Activated CD8-positive, alpha-beta memory T cell treated with anti-CD3 and anti-CD28 coated beads, Interleukin-2, amount 50 U/mL, for 24 hours (primary cell): ENCODE measurements around the gene MRPS34.

ENCODE experiments used
- DNase-seq: peaks from one replicate; pipeline ENCODE4 v3.0.0-alpha.2; 2020; ENCODE audit errors: extremely low read depth

Gene MRPS34

GRCh38 chr16:1731073-1731472 lies 41.9 kb downstream of the MRPS34 start:
- no peak for DNase-seq

GRCh38 chr16:1729445-1729844 lies 43.5 kb downstream of the MRPS34 start:
- no peak for DNase-seq

GRCh38 chr16:1729026-1729425 lies 43.9 kb downstream of the MRPS34 start:
- DNase-seq = no peak

GRCh38 chr16:1727651-1728624 lies 45.0 kb downstream of the MRPS34 start:
- no peak for DNase-seq

GRCh38 chr16:1726661-1727502 lies 46.1 kb downstream of the MRPS34 start:
- no peak for DNase-seq

GRCh38 chr16:1724491-1724890 lies 48.4 kb downstream of the MRPS34 start:
- no peak for DNase-seq

- DNase-seq = no peak
These were observed 49.3 kb downstream of the MRPS34 start for GRCh38 chr16:1723450-1724147.
